Thoracic aorta (tissue), 2 donors: ENCODE results near the gene HMG20A. TPM values are rescaled to one million over a fixed set of nuclear protein-coding genes. Genes with fewer than 3 reads are reported as not detected.

Experiments
- ATAC-seq: fragments of 150-250 bp; one replicate; pipeline ENCODE4 v1.8.0; 2017; ENCODE audit warnings: low read depth; ENCODE audit not compliant: insufficient number of reproducible peaks, low FRiP score
- DNase-seq: peaks from one replicate; pipeline ENCODE4 v3.0.0-alpha.2; 2020; ENCODE audit warnings: low spot score
- H3K27ac ChIP-seq, 2 donors: fragments of 200-600 bp; sonication (generic); 1 replicate in 1 of 2; 2 replicates in 1 of 2; pipeline ENCODE4 v1.5.1; 2016; ENCODE audit warnings: mild to moderate bottlenecking in 2 of 2, moderate library complexity in 2 of 2
- H3K27me3 ChIP-seq: fragments of 200-600 bp; sonication (generic); replicated peaks from 2 replicates; pipeline ENCODE4 v1.6.0; 2016; ENCODE audit warnings: mild to moderate bottlenecking; ENCODE audit not compliant: insufficient read depth
- H3K36me3 ChIP-seq: fragments of 200-600 bp; sonication (generic); one replicate; pipeline ENCODE4 v1.5.1; 2016
- H3K4me1 ChIP-seq, 2 donors: fragments of 200-600 bp; sonication (generic); 1 replicate in 1 of 2; 2 replicates in 1 of 2; pipeline versions ENCODE4 v1.5.1 to v1.6.0; 2016; ENCODE audit warnings: low read depth in 2 of 2, mild to moderate bottlenecking in 1 of 2; ENCODE audit not compliant: control insufficient read depth in 1 of 2
- H3K4me3 ChIP-seq: fragments of 200-600 bp; sonication (generic); 2 replicates; pipeline ENCODE4 v1.5.1; 2016; ENCODE audit warnings: mild to moderate bottlenecking
- H3K9me3 ChIP-seq: fragments of 200-600 bp; sonication (generic); 2 replicates; pipeline ENCODE4 v1.5.1; 2016
- CTCF ChIP-seq: fragments of 200-600 bp; sonication (generic); IDR thresholded peaks from one replicate; pipeline ENCODE4 v1.5.1; 2019; ENCODE audit warnings: antibody characterized with exemption
- total RNA-seq, 2 donors: library from RNA; depleted of rRNA; stranded (reverse); fragments of >200 nt; gene quantifications; one replicate each; pipeline versions ENCODE4 v1.1.0 to v1.2.3, GENCODE V29; 2016

HMG20A gene
- total RNA-seq, 2 donors from 2014 or later: 25.7 to 47.3 TPM

GRCh38 chr15:77459031-77459430, 38.3 kb downstream of the HMG20A start:
- DNase-seq (no peak), ATAC-seq (no peak)
- TF ChIP-seq CTCF: no peak
- peaks cover 13% of the 10 kb centered on the region for H3K36me3 ChIP-seq
- no peak overlapping the region for H3K27ac ChIP-seq
- no peaks in the 10 kb centered on the region for H3K27me3 ChIP-seq
- H3K9me3 ChIP-seq: no peaks in the 10 kb centered on the region
- peaks cover 20 to 41% of the 10 kb centered on the region in 2 donors for H3K4me1 ChIP-seq
- H3K4me3 ChIP-seq: no peak overlapping the region

- DNase-seq: no peak
- Histone ChIP-seq H3K9me3 (no peaks in the 10 kb centered on the region), H3K27me3 (no peaks in the 10 kb centered on the region), H3K36me3 (peaks cover 13% of the 10 kb centered on the region), H3K4me3 (no peak overlapping the region), H3K4me1 (peaks cover 5 to 20% of the 10 kb centered on the region in 2 donors), H3K27ac (no peak overlapping the region)
- no peak for TF ChIP-seq CTCF
- ATAC-seq: no peak
These were observed 40.8 kb downstream of the HMG20A start for GRCh38 chr15:77461486-77461885.

- TF ChIP-seq CTCF: no peak
- H3K4me3 ChIP-seq: no peak overlapping the region
- no peak overlapping the region for H3K27ac ChIP-seq
- no peaks in the 10 kb centered on the region for H3K9me3 ChIP-seq
- no peak for ATAC-seq
- no peaks in the 10 kb centered on the region for H3K4me1 ChIP-seq
- H3K27me3 ChIP-seq: no peaks in the 10 kb centered on the region
- no peak for DNase-seq
- peaks cover 14% of the 10 kb centered on the region for H3K36me3 ChIP-seq
These were observed 43.6 kb downstream of the HMG20A start for GRCh38 chr15:77464129-77464865.

GRCh38 chr15:77466521-77466920, 45.8 kb downstream of the HMG20A start:
- no peaks in the 10 kb centered on the region for H3K9me3 ChIP-seq
- no peak for TF ChIP-seq CTCF
- peaks cover 16% of the 10 kb centered on the region for H3K36me3 ChIP-seq
- no peak overlapping the region for H3K4me3 ChIP-seq
- no peaks in the 10 kb centered on the region for H3K4me1 ChIP-seq
- ATAC-seq: no peak
- DNase-seq: no peak
- H3K27me3 ChIP-seq: no peaks in the 10 kb centered on the region
- H3K27ac ChIP-seq: no peak overlapping the region

- no peak for DNase-seq
- Histone ChIP-seq H3K4me1 (no peaks in the 10 kb centered on the region), H3K4me3 (no peak overlapping the region), H3K27me3 (no peaks in the 10 kb centered on the region), H3K27ac (no peak overlapping the region), H3K36me3 (peaks cover 22% of the 10 kb centered on the region), H3K9me3 (no peaks in the 10 kb centered on the region)
- ATAC-seq: no peak
- TF ChIP-seq CTCF: no peak
These were observed 48.2 kb downstream of the HMG20A start for GRCh38 chr15:77468896-77469295.
